Activated CD8-positive, alpha-beta memory T cell treated with anti-CD3 and anti-CD28 coated beads, Interleukin-2, amount 50 U/mL, for 4 hours (primary cell): ENCODE data around the gene NR5A1.

Source experiments
- DNase-seq: peaks from one replicate; pipeline ENCODE4 v3.0.0-alpha.2; 2020

The NR5A1 gene

GRCh38 chr9:124457079-124457886 lies 49.9 kb downstream of the NR5A1 start:
- DNase-seq, result no peak

- DNase-seq, result no peak
These were observed 50.7 kb downstream of the NR5A1 start for GRCh38 chr9:124456341-124457078.

- DNase-seq, result no peak
These were observed 51.4 kb downstream of the NR5A1 start for GRCh38 chr9:124455820-124456219.

- DNase-seq, result no peak
These were observed 52.3 kb downstream of the NR5A1 start for GRCh38 chr9:124454791-124455443.

GRCh38 chr9:124454296-124454695 lies 52.9 kb downstream of the NR5A1 start:
- DNase-seq, result no peak

- DNase-seq, result no peak
These were observed 53.5 kb downstream of the NR5A1 start for GRCh38 chr9:124453586-124454191.

GRCh38 chr9:124452841-124453585 lies 54.2 kb downstream of the NR5A1 start:
- no peak for DNase-seq

- DNase-seq, result no peak
These were observed 54.9 kb downstream of the NR5A1 start for GRCh38 chr9:124452326-124452725.

GRCh38 chr9:124450931-124451661 lies 56.1 kb downstream of the NR5A1 start:
- no peak for DNase-seq

GRCh38 chr9:124450241-124450924 lies 56.8 kb downstream of the NR5A1 start, which contains the start of gene ADGRD2:
Gene ADGRD2 (plus strand): TSS chr9:124450451. CDS start chr9:124451667, 1,216 bp downstream.
- DNase-seq, result no peak

- DNase-seq, result no peak
These were observed 57.6 kb downstream of the NR5A1 start for GRCh38 chr9:124449381-124450151.

- no peak for DNase-seq
These were observed 59.2 kb downstream of the NR5A1 start for GRCh38 chr9:124448019-124448418.

- DNase-seq, result no peak
These were observed 59.9 kb downstream of the NR5A1 start for GRCh38 chr9:124447297-124447661.

GRCh38 chr9:124444166-124444565 lies 63.0 kb downstream of the NR5A1 start:
- no peak for DNase-seq

- DNase-seq, result no peak
These were observed 63.6 kb downstream of the NR5A1 start for GRCh38 chr9:124443625-124444024.

- DNase-seq, result no peak
These were observed 64.4 kb downstream of the NR5A1 start for GRCh38 chr9:124442826-124443225.

GRCh38 chr9:124442379-124442778 lies 64.8 kb downstream of the NR5A1 start:
- DNase-seq, result no peak

GRCh38 chr9:124441291-124441690 lies 65.9 kb downstream of the NR5A1 start:
- no peak for DNase-seq

- no peak for DNase-seq
These were observed 66.4 kb downstream of the NR5A1 start for GRCh38 chr9:124440786-124441185.

GRCh38 chr9:124439686-124440243 lies 67.4 kb downstream of the NR5A1 start:
- no peak for DNase-seq
